AG04450 (cell line): ENCODE measurements around the gene PCDHA1. TPM values are rescaled to one million over a fixed set of nuclear protein-coding genes. Genes with fewer than 3 reads are reported as not detected.

Experiments used
- CTCF ChIA-PET: fragments of 300-600, 350-600 bp; formaldehyde crosslinking; extraction: SDS; loops from one replicate; lab custom pipeline; 2022; ENCODE audit warnings: antibody characterized with exemption, inconsistent platforms; lab: Charles Lee
- POLR2A ChIA-PET: fragments of 350-600 bp; formaldehyde crosslinking; extraction: SDS; loops from one replicate; lab custom pipeline; 2021; ENCODE audit warnings: antibody characterized with exemption, inconsistent platforms; lab: Yijun Ruan, JAX
- DNase-seq: peaks from one replicate; pipeline ENCODE4 v3.0.0-alpha.2; 2011; ENCODE audit warnings: low read depth, low spot score
- H3K27ac ChIP-seq: one replicate; pipeline ENCODE4 v1.5.1; 2012; ENCODE audit warnings: low read depth, low read length, control low read depth
- H3K27me3 ChIP-seq: one replicate; pipeline ENCODE4 v1.6.0; 2012; ENCODE audit warnings: low read length; ENCODE audit not compliant: control insufficient read depth, insufficient read depth
- H3K4me3 ChIP-seq: 2 replicates; pipeline ENCODE4 v1.5.1; 2011; ENCODE audit warnings: mild to moderate bottlenecking, low read depth, low read length, control low read depth
- H3K9me3 ChIP-seq: 2 replicates; pipeline ENCODE4 v1.5.1; 2012; ENCODE audit warnings: low read length; ENCODE audit not compliant: control insufficient read depth, insufficient read depth
- polyA plus RNA-seq: library from polyadenylated mRNA; depleted of rRNA; stranded (reverse); fragments of >200 nt; gene quantifications from 2 replicates; pipeline ENCODE4 v1.2.3, GENCODE V29; 2011
- TF ChIP-seq, protein P1 (sequence below): IDR thresholded peaks from 2 replicates; pipeline ENCODE4 v1.5.1; 2011; ENCODE audit warnings: low read depth, low read length, control low read depth, inconsistent platforms

Gene PCDHA1
- polyA plus RNA-seq, 1 experiment: 0.09 TPM

DNA sequence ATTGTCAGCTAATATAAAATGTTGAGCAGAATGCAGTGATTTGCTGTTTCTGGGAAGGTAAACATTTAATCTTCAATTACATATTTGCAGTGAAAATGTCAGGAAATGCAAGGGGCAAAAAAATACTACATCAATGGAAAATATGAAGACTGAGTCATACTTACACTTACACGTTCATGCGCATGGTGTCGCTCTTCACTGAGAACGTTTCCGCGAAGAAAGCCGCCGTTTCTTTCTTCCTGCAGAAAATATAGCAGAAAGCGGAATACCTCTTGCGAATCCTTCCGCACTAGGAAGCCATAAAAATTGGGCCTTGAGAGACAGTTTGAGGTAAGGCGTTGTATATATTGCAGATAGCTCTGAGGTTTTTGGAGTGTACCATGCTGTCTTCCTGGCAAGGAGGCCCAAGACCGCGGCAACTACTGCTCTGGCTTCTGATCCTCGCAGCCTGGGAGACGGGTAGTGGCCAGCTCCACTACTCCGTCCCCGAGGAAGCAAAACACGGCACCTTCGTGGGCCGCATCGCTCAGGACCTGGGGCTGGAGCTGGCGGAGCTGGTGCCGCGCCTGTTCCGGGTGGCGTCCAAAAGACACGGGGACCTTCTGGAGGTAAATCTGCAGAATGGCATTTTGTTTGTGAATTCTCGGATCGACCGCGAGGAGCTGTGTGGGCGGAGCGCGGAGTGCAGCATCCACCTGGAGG is 96.1 kb downstream of the PCDHA1 start, which contains the start of gene PCDHA13:
Gene PCDHA13 (plus strand): TSS at position 236 of the 702 bp plus-strand sequence. CDS start 145 bp downstream, at position 381.
- Histone ChIP-seq H3K9me3 (peaks cover 32% of the 10 kb centered on the region), H3K4me3 (no peak within 1 kb of the TSS), H3K27me3 (no peaks in the 10 kb centered on the region), H3K27ac (no peak within 1 kb of the TSS)
- TF ChIP-seq, protein P1, sequence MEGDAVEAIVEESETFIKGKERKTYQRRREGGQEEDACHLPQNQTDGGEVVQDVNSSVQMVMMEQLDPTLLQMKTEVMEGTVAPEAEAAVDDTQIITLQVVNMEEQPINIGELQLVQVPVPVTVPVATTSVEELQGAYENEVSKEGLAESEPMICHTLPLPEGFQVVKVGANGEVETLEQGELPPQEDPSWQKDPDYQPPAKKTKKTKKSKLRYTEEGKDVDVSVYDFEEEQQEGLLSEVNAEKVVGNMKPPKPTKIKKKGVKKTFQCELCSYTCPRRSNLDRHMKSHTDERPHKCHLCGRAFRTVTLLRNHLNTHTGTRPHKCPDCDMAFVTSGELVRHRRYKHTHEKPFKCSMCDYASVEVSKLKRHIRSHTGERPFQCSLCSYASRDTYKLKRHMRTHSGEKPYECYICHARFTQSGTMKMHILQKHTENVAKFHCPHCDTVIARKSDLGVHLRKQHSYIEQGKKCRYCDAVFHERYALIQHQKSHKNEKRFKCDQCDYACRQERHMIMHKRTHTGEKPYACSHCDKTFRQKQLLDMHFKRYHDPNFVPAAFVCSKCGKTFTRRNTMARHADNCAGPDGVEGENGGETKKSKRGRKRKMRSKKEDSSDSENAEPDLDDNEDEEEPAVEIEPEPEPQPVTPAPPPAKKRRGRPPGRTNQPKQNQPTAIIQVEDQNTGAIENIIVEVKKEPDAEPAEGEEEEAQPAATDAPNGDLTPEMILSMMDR: no peak
- no peak for DNase-seq
- ChIA-PET POLR2A (no interaction called here), CTCF (no interaction called here)

DNA sequence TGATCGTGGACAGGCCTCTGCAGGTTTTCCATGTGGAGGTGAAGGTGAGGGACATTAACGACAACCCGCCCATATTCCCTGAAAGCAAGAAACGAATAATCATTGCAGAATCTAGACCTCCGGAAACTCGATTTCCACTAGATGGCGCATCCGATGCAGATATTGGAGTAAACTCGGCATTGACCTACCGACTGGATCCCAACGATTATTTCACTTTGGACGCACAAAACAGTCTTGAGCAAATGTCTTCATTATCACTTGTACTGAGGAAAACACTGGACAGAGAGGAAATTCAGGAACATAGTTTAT is 96.6 kb downstream of the PCDHA1 start:
- Histone ChIP-seq H3K27me3 (no peaks in the 10 kb centered on the region), H3K4me3 (no peak overlapping the region), H3K9me3 (peaks cover 27% of the 10 kb centered on the region), H3K27ac (no peak overlapping the region)
- ChIA-PET CTCF (no interaction called here), POLR2A (no interaction called here)
- no peak for DNase-seq
- TF ChIP-seq, protein P1: no peak

DNA sequence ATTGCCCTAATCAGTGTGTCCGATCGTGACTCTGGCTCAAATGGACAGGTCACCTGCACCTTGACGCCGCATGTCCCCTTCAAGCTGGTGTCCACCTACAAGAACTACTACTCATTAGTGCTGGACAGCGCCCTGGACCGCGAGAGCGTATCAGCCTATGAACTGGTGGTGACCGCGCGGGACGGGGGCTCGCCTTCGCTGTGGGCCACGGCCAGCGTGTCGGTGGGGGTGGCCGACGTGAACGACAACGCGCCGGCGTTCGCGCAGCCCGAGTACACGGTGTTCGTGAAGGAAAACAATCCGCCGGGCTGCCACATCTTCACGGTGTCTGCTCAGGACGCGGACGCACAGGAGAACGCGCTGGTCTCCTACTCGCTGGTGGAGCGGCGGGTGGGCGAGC is 97.4 kb downstream of the PCDHA1 start:
- no peak overlapping the region for H3K4me3 ChIP-seq
- no peak for DNase-seq
- peaks cover 26% of the 10 kb centered on the region for H3K9me3 ChIP-seq
- POLR2A ChIA-PET: no interaction called here
- TF ChIP-seq, protein P1: no peak
- CTCF ChIA-PET: no interaction called here
- no peak overlapping the region for H3K27ac ChIP-seq
- no peaks in the 10 kb centered on the region for H3K27me3 ChIP-seq

- CTCF ChIA-PET: interaction anchor here (0.5 kb wide), 1 partner anchor 442 kb away, joined by 4 read pairs; no protein-coding TSS in a partner anchor
- no peak overlapping the region for H3K27ac ChIP-seq
- H3K9me3 ChIP-seq: peaks cover 26% of the 10 kb centered on the region
- DNase-seq: no peak
- TF ChIP-seq, protein P1: no peak
- POLR2A ChIA-PET: no interaction called here
- no peak overlapping the region for H3K4me3 ChIP-seq
- H3K27me3 ChIP-seq: no peaks in the 10 kb centered on the region
These were observed 98.2 kb downstream of the PCDHA1 start for GRCh38 chr5:140883927-140884697.

DNA sequence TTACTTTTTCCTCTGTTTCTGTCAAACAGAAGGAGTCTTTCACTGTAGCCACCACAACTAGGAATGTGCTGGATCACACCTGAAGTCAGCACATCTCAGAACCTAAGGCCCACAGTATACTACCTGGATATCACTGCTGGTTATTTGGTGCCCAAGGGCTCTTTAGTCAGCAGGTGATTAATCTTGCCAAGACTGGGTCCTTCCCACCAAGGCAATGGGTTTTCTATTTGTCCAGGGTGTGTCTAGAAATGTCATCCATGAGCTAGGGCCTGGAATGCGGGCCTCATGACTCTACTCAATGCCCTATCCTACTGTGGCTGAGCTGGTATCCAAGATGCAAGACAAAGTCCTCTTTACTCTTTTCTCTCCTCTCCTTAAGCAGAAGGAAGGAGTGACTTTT is 130.4 kb downstream of the PCDHA1 start:
- ChIA-PET POLR2A (interaction anchor here (0.6 kb wide), 1 partner anchor 213 kb away, joined by 4 read pairs; no protein-coding TSS in a partner anchor), CTCF (no interaction called here)
- Histone ChIP-seq H3K27me3 (no peaks in the 10 kb centered on the region), H3K27ac (no peak overlapping the region), H3K4me3 (no peak overlapping the region), H3K9me3 (peaks cover 14% of the 10 kb centered on the region)
- TF ChIP-seq, protein P1: no peak
- no peak for DNase-seq
